Immature natural killer cell (primary cell): ENCODE results near the gene PRND. TPM values are rescaled to one million over a fixed set of nuclear protein-coding genes. Genes with fewer than 3 reads are reported as not detected.
"Not testable (repeated sequence)": the region's sequence is repeated elsewhere in the genome, so short reads cannot be mapped to it uniquely, and the experiment has no call there.

Experiments
- DNase-seq, 3 donors: peaks; one replicate each; pipeline ENCODE4 v3.0.0; 2022; ENCODE audit warnings: mixed read lengths in 1 of 3
- H3K27ac Mint-ChIP-seq, 6 donors: one replicate each; pipeline ENCODE4 v1.8.0; 2020; ENCODE audit warnings: mixed read lengths in 6 of 6, mild to moderate bottlenecking in 5 of 6, inconsistent platforms in 4 of 6, moderate library complexity in 3 of 6
- H3K27me3 Mint-ChIP-seq, 3 donors: one replicate each; pipeline ENCODE4 v1.8.0; 2020 to 2021; ENCODE audit warnings: low read depth in 3 of 3, mild to moderate bottlenecking in 3 of 3, mixed read lengths in 3 of 3, moderate library complexity in 3 of 3, inconsistent platforms in 1 of 3
- H3K36me3 Mint-ChIP-seq, 3 donors: one replicate each; pipeline ENCODE4 v1.8.0; 2020; ENCODE audit warnings: mixed read lengths in 3 of 3, inconsistent platforms in 2 of 3, mild to moderate bottlenecking in 2 of 3
- H3K4me1 Mint-ChIP-seq, 2 donors: one replicate each; pipeline ENCODE4 v1.8.0; 2020; ENCODE audit warnings: inconsistent platforms in 2 of 2, mild to moderate bottlenecking in 2 of 2, mixed read lengths in 2 of 2, moderate library complexity in 1 of 2
- H3K4me3 Mint-ChIP-seq, 5 donors: one replicate each; pipeline ENCODE4 v1.8.0; 2020; ENCODE audit warnings: mild to moderate bottlenecking in 5 of 5, mixed read lengths in 5 of 5, inconsistent platforms in 3 of 5, moderate library complexity in 3 of 5
- H3K9me3 Mint-ChIP-seq, 6 donors: one replicate each; pipeline ENCODE4 v1.8.0; 2020; ENCODE audit warnings: mild to moderate bottlenecking in 6 of 6, mixed read lengths in 6 of 6, inconsistent platforms in 4 of 6, moderate library complexity in 3 of 6
- polyA plus RNA-seq, 3 donors: library from polyadenylated mRNA; unstranded; fragments of 300-500 nt; fragmentation: Illumina TruSeq; gene quantifications; one replicate each; pipeline ENCODE4 v1.2.3, GENCODE V29; 2021

PRND gene
- polyA plus RNA-seq, 3 donors from 2014 or later: not detected

GRCh38 chr20:4694076-4694475 lies 27.6 kb upstream of the PRND start:
- no peak overlapping the region for H3K4me3 Mint-ChIP-seq
- DNase-seq: no peak
- H3K36me3 Mint-ChIP-seq: peaks cover 0 to 18% (median 5%) of the 10 kb centered on the region in 3 donors
- no peaks in the 10 kb centered on the region for H3K9me3 Mint-ChIP-seq
- H3K27ac Mint-ChIP-seq: peak overlapping the region in 1 of 6 donors; percentile 46
- peaks cover 38 to 78% of the 10 kb centered on the region in 2 donors for H3K4me1 Mint-ChIP-seq
- H3K27me3 Mint-ChIP-seq: peaks cover 0 to 3% (median 0%) of the 10 kb centered on the region in 3 donors

- H3K36me3 Mint-ChIP-seq: peaks cover 7 to 34% (median 15%) of the 10 kb centered on the region in 3 donors
- H3K9me3 Mint-ChIP-seq: no peaks in the 10 kb centered on the region
- DNase-seq: no peak
- peaks cover 0 to 11% (median 0%) of the 10 kb centered on the region in 3 donors for H3K27me3 Mint-ChIP-seq
- peak overlapping the region in 3 of 6 donors; percentile 10 to 75 (median 11) for H3K27ac Mint-ChIP-seq
- peaks cover 27 to 49% of the 10 kb centered on the region in 2 donors for H3K4me1 Mint-ChIP-seq
- H3K4me3 Mint-ChIP-seq: peak overlapping the region in 1 of 5 donors; percentile 57
Observed at GRCh38 chr20:4697189-4697830, 24.4 kb upstream of the PRND start.

- peaks cover 0 to 11% (median 0%) of the 10 kb centered on the region in 3 donors for H3K27me3 Mint-ChIP-seq
- H3K36me3 Mint-ChIP-seq: peaks cover 7 to 33% (median 15%) of the 10 kb centered on the region in 3 donors
- peaks cover 27 to 43% of the 10 kb centered on the region in 2 donors for H3K4me1 Mint-ChIP-seq
- DNase-seq: no peak
- peak overlapping the region in 3 of 6 donors; percentile 10 to 74 (median 11) for H3K27ac Mint-ChIP-seq
- H3K4me3 Mint-ChIP-seq: peak overlapping the region in 1 of 5 donors; percentile 57
- H3K9me3 Mint-ChIP-seq: no peaks in the 10 kb centered on the region
Observed at GRCh38 chr20:4697831-4698221, 23.9 kb upstream of the PRND start.

- Mint-ChIP-seq H3K9me3 (no peaks in the 10 kb centered on the region), H3K4me1 (peaks cover 20 to 35% of the 10 kb centered on the region in 2 donors), H3K27ac (no peak overlapping the region), H3K4me3 (no peak overlapping the region), H3K27me3 (peaks cover 0 to 9% (median 0%) of the 10 kb centered on the region in 3 donors), H3K36me3 (peaks cover 7 to 26% (median 15%) of the 10 kb centered on the region in 3 donors)
- DNase-seq: no peak
Observed at GRCh38 chr20:4699216-4699615, 22.5 kb upstream of the PRND start.

- no peak for DNase-seq
- Mint-ChIP-seq H3K27ac (no peak overlapping the region), H3K4me1 (peaks cover 20 to 33% of the 10 kb centered on the region in 2 donors), H3K9me3 (no peaks in the 10 kb centered on the region), H3K27me3 (peaks cover 0 to 9% (median 0%) of the 10 kb centered on the region in 3 donors), H3K4me3 (no peak overlapping the region), H3K36me3 (peaks cover 7 to 26% (median 11%) of the 10 kb centered on the region in 3 donors)
Observed at GRCh38 chr20:4699957-4700356, 21.8 kb upstream of the PRND start.

GRCh38 chr20:4702562-4703280 lies 19.0 kb upstream of the PRND start:
- DNase-seq: no peak
- H3K36me3 Mint-ChIP-seq: peaks cover 7 to 20% (median 11%) of the 10 kb centered on the region in 3 donors
- peak overlapping the region in 1 of 6 donors; percentile 10 for H3K27ac Mint-ChIP-seq
- no peak overlapping the region for H3K4me3 Mint-ChIP-seq
- H3K9me3 Mint-ChIP-seq: no peaks in the 10 kb centered on the region
- H3K4me1 Mint-ChIP-seq: peaks cover 4 to 7% of the 10 kb centered on the region in 2 donors
- peaks cover 0 to 13% (median 0%) of the 10 kb centered on the region in 3 donors for H3K27me3 Mint-ChIP-seq

- H3K27me3 Mint-ChIP-seq: peaks cover 0 to 13% (median 0%) of the 10 kb centered on the region in 3 donors
- peaks cover 0 to 1% of the 10 kb centered on the region in 2 donors for H3K4me1 Mint-ChIP-seq
- H3K4me3 Mint-ChIP-seq: no peak overlapping the region
- H3K27ac Mint-ChIP-seq: no peak overlapping the region
- DNase-seq: no peak
- peaks cover 7 to 16% (median 11%) of the 10 kb centered on the region in 3 donors for H3K36me3 Mint-ChIP-seq
- H3K9me3 Mint-ChIP-seq: no peaks in the 10 kb centered on the region
Observed at GRCh38 chr20:4703281-4703676, 18.4 kb upstream of the PRND start.

GRCh38 chr20:4706941-4707340 lies 14.8 kb upstream of the PRND start:
- not testable (repeated sequence) for H3K27ac Mint-ChIP-seq, H3K4me3 Mint-ChIP-seq, DNase-seq, H3K9me3 Mint-ChIP-seq, H3K27me3 Mint-ChIP-seq, H3K36me3 Mint-ChIP-seq
- H3K4me1 Mint-ChIP-seq: peaks cover 6 to 12% of the 10 kb centered on the region in 2 donors

- peaks cover 0 to 7% (median 2%) of the 10 kb centered on the region in 3 donors for H3K27me3 Mint-ChIP-seq
- H3K36me3 Mint-ChIP-seq: peaks cover 0 to 5% (median 0%) of the 10 kb centered on the region in 3 donors
- no peaks in the 10 kb centered on the region for H3K9me3 Mint-ChIP-seq
- DNase-seq: no peak
- H3K27ac Mint-ChIP-seq: peak overlapping the region in 1 of 6 donors; percentile 38
- H3K4me3 Mint-ChIP-seq: no peak overlapping the region
- H3K4me1 Mint-ChIP-seq: peaks cover 6 to 12% of the 10 kb centered on the region in 2 donors
Observed at GRCh38 chr20:4708036-4708435, 13.7 kb upstream of the PRND start.

GRCh38 chr20:4708856-4709255 lies 12.9 kb upstream of the PRND start:
- Mint-ChIP-seq H3K4me1 (peaks cover 6 to 12% of the 10 kb centered on the region in 2 donors), H3K36me3 (peaks cover 0 to 5% (median 0%) of the 10 kb centered on the region in 3 donors), H3K27ac (no peak overlapping the region), H3K9me3 (no peaks in the 10 kb centered on the region), H3K27me3 (peaks cover 0 to 7% (median 2%) of the 10 kb centered on the region in 3 donors), H3K4me3 (no peak overlapping the region)
- no peak for DNase-seq

- no peak for DNase-seq
- H3K27me3 Mint-ChIP-seq: peaks cover 0 to 7% (median 2%) of the 10 kb centered on the region in 3 donors
- peaks cover 6 to 12% of the 10 kb centered on the region in 2 donors for H3K4me1 Mint-ChIP-seq
- no peak overlapping the region for H3K27ac Mint-ChIP-seq
- peaks cover 0 to 5% (median 0%) of the 10 kb centered on the region in 3 donors for H3K36me3 Mint-ChIP-seq
- no peak overlapping the region for H3K4me3 Mint-ChIP-seq
- no peaks in the 10 kb centered on the region for H3K9me3 Mint-ChIP-seq
Observed at GRCh38 chr20:4709261-4710105, 12.2 kb upstream of the PRND start.

GRCh38 chr20:4710106-4710475 lies 11.6 kb upstream of the PRND start:
- no peaks in the 10 kb centered on the region for H3K9me3 Mint-ChIP-seq
- peaks cover 0 to 5% (median 0%) of the 10 kb centered on the region in 3 donors for H3K36me3 Mint-ChIP-seq
- no peak for DNase-seq
- H3K27ac Mint-ChIP-seq: no peak overlapping the region
- H3K27me3 Mint-ChIP-seq: peaks cover 0 to 7% (median 2%) of the 10 kb centered on the region in 3 donors
- peaks cover 6 to 12% of the 10 kb centered on the region in 2 donors for H3K4me1 Mint-ChIP-seq
- H3K4me3 Mint-ChIP-seq: no peak overlapping the region

GRCh38 chr20:4711511-4711910 lies 10.2 kb upstream of the PRND start:
- DNase-seq: no peak
- Mint-ChIP-seq H3K4me3 (no peak overlapping the region), H3K9me3 (no peaks in the 10 kb centered on the region), H3K27me3 (peaks cover 0 to 7% (median 2%) of the 10 kb centered on the region in 3 donors), H3K4me1 (peaks cover 6 to 12% of the 10 kb centered on the region in 2 donors), H3K27ac (no peak overlapping the region), H3K36me3 (peaks cover 0 to 5% (median 0%) of the 10 kb centered on the region in 3 donors)
